Sigmoid colon (tissue), 7 donors: ENCODE results near the gene SPINK8. TPM values are rescaled to one million over a fixed set of nuclear protein-coding genes. Genes with fewer than 3 reads are reported as not detected.
"Not testable (repeated sequence)": the region's sequence is repeated elsewhere in the genome, so short reads cannot be mapped to it uniquely, and the experiment has no call there.

ENCODE experiments used
- DNase-seq: peaks from one replicate; pipeline ENCODE4 v3.0.0-alpha.2; 2019
- H3K27ac ChIP-seq, 4 donors: fragments of 200-600 bp; sonication (generic); one replicate each; pipeline ENCODE4 v1.5.1; 2016 to 2019; ENCODE audit warnings: mild to moderate bottlenecking in 1 of 4
- H3K27me3 ChIP-seq, 3 donors: fragments of 200-600 bp; sonication (generic); one replicate each; pipeline ENCODE4 v1.5.1; 2019; ENCODE audit warnings: mild to moderate bottlenecking in 1 of 3
- H3K36me3 ChIP-seq, 4 donors: fragments of 200-600 bp; sonication (generic); one replicate each; pipeline ENCODE4 v1.5.1; 2016 to 2019
- H3K4me1 ChIP-seq, 4 donors: fragments of 200-600 bp; sonication (generic); one replicate each; pipeline ENCODE4 v1.5.1; 2017 to 2019
- H3K4me3 ChIP-seq, 4 donors: fragments of 200-600 bp; sonication (generic); one replicate each; pipeline ENCODE4 v1.5.1; 2017 to 2019; ENCODE audit warnings: mild to moderate bottlenecking in 2 of 4, moderate library complexity in 1 of 4
- H3K9me3 ChIP-seq, 4 donors: fragments of 200-600 bp in 3 of 4; sonication (generic) in 3 of 4; one replicate each; pipeline versions ENCODE4 v1.5.1 to v1.6.1; 2013 to 2019
- CTCF ChIP-seq, 4 experiments: fragments of 450-650 bp in 3 of 4; fragments of 200-600 bp in 1 of 4; IDR thresholded peaks; one replicate each; pipeline ENCODE4 v1.5.1; 2016 to 2019; ENCODE audit warnings: antibody characterized with exemption in 4 of 4, mild to moderate bottlenecking in 3 of 4, moderate library complexity in 2 of 4
- EP300 ChIP-seq, 4 donors: sonication (generic); formaldehyde crosslinking; IDR thresholded peaks; one replicate each; pipeline ENCODE4 v1.6.1; 2017; ENCODE audit warnings: antibody characterized with exemption in 4 of 4
- POLR2A ChIP-seq, 2 donors: fragments of 450-650 bp; IDR thresholded peaks; one replicate each; pipeline ENCODE4 v1.6.1; 2016; ENCODE audit warnings: antibody characterized with exemption in 2 of 2, mild to moderate bottlenecking in 2 of 2, moderate library complexity in 2 of 2
- POLR2AphosphoS5 ChIP-seq, 4 donors: sonication (generic); formaldehyde crosslinking; IDR thresholded peaks; one replicate each; pipeline ENCODE4 v1.6.1; 2017; ENCODE audit warnings: antibody characterized with exemption in 4 of 4
- WGBS, 2 donors: extraction: QIAGEN DNeasy Blood & Tissue Kit; methylation state at CpG; one replicate each; pipeline ENCODE4 v1.1.7; 2013; 5-methylcytosine and 5-hydroxymethylcytosine counted together
- intact Hi-C: fragments of 100-400 bp; cut with DNase I; formaldehyde crosslinking; loops from one replicate; pipeline ENCODE4 v1.15.1; 2023
- polyA plus RNA-seq, 3 donors: library from polyadenylated mRNA; stranded (reverse); fragments of 200-250 nt; gene quantifications; one replicate each; pipeline ENCODE4 v1.2.3, GENCODE V29; 2013
- total RNA-seq, 4 donors: library from RNA; depleted of rRNA; stranded (reverse); fragments of >200 nt; gene quantifications; one replicate each; pipeline ENCODE4 v1.1.0, GENCODE V29; 2016
- donor health status: healthy with polysubstance abuse.
- donor health status: Bipolar disorder and iron deficiency.
- donor health status: healthy.

Gene SPINK8
- total and polyA plus RNA-seq, 7 donors: not detected

DNA sequence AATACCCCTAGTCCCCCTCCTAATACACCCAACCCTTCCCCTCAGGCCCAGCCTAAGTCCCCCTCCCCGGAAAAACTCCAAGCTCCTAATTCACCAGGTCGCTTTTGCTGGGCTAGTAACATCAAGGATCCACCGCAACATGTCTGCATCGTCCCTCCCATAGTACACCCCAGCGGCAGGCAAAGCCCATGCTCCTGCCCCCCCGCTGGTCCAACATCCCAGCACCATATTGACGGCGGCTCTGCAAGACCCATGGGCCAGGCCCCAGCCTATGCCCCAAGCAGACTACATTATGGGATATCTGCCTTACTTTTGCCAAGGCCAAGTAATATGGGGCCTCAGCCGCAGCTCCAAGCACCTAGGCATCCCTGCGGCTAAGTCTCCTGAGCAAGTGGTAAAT, 59.0 kb downstream of the SPINK8 start:
- H3K36me3 ChIP-seq: peaks cover 0 to 4% (median 0%) of the 10 kb centered on the region in 4 donors
- intact Hi-C loops: no loop called here
- no peak for TF ChIP-seq EP300 (IDR thresholded peaks at IDR 0.05)
- TF ChIP-seq POLR2A (IDR thresholded peaks at IDR 0.05): no peak
- no peak for TF ChIP-seq CTCF (IDR thresholded peaks at IDR 0.05)
- no peak for TF ChIP-seq POLR2AphosphoS5 (IDR thresholded peaks at IDR 0.05)
- WGBS, 2 donors: 89 to 95% methylated on average over 10 of the region's 10 CpGs
- H3K27me3 ChIP-seq: no peaks in the 10 kb centered on the region
- no peak overlapping the region for H3K4me3 ChIP-seq
- no peak overlapping the region for H3K27ac ChIP-seq
- H3K4me1 ChIP-seq: peaks cover 0 to 9% (median 0%) of the 10 kb centered on the region in 4 donors
- no peaks in the 10 kb centered on the region for H3K9me3 ChIP-seq
- DNase-seq: no peak

- H3K9me3 ChIP-seq: no peaks in the 10 kb centered on the region
- no peak overlapping the region for H3K4me3 ChIP-seq
- no peak overlapping the region for H3K27ac ChIP-seq
- TF ChIP-seq POLR2A (IDR thresholded peaks at IDR 0.05) (no peak), POLR2AphosphoS5 (IDR thresholded peaks at IDR 0.05) (peak in 1 of 4 donors; percentile 28), EP300 (IDR thresholded peaks at IDR 0.05) (no peak), CTCF (IDR thresholded peaks at IDR 0.05) (peak; percentile 31 to 77 (median 68))
- peaks cover 0 to 9% (median 0%) of the 10 kb centered on the region in 4 donors for H3K4me1 ChIP-seq
- intact Hi-C loops: loop anchor here (1.0 kb wide), 1 partner anchor 163 kb away; no protein-coding TSS in a partner anchor
- WGBS, 2 donors: 8 to 16% methylated on average over 9 of the region's 9 CpGs
- no peaks in the 10 kb centered on the region for H3K27me3 ChIP-seq
- DNase-seq: peak; percentile 66
- peaks cover 0 to 12% (median under 1%) of the 10 kb centered on the region in 4 donors for H3K36me3 ChIP-seq
Observed at GRCh38 chr3:48273594-48274211, 59.8 kb downstream of the SPINK8 start.

- intact Hi-C loops: no loop called here
- peaks cover 0 to 22% (median 3%) of the 10 kb centered on the region in 4 donors for H3K36me3 ChIP-seq
- TF ChIP-seq CTCF (IDR thresholded peaks at IDR 0.05) (no peak), POLR2A (IDR thresholded peaks at IDR 0.05) (no peak), EP300 (IDR thresholded peaks at IDR 0.05) (no peak), POLR2AphosphoS5 (IDR thresholded peaks at IDR 0.05) (no peak)
- H3K27ac ChIP-seq: no peak overlapping the region
- no peaks in the 10 kb centered on the region for H3K27me3 ChIP-seq
- H3K9me3 ChIP-seq: no peaks in the 10 kb centered on the region
- no peak for DNase-seq
- 96 to 97% methylated on average over 38 of the region's 38 CpGs for WGBS, 2 donors
- H3K4me3 ChIP-seq: no peak overlapping the region
- peaks cover 0 to 9% (median 0%) of the 10 kb centered on the region in 4 donors for H3K4me1 ChIP-seq
Observed at GRCh38 chr3:48271763-48272498, 61.5 kb downstream of the SPINK8 start.

- H3K4me1 ChIP-seq, intact Hi-C loops, H3K27me3 ChIP-seq, H3K27ac ChIP-seq, H3K9me3 ChIP-seq, DNase-seq, H3K4me3 ChIP-seq: not testable (repeated sequence)
- 92 to 97% methylated on average over 10 of the region's 10 CpGs for WGBS, 2 donors
- H3K36me3 ChIP-seq: peaks cover 0 to 25% (median 9%) of the 10 kb centered on the region in 4 donors
Observed at GRCh38 chr3:48271223-48271622, 62.2 kb downstream of the SPINK8 start.

GRCh38 chr3:48270306-48270705, 63.2 kb downstream of the SPINK8 start:
- intact Hi-C loops: no loop called here
- no peaks in the 10 kb centered on the region for H3K9me3 ChIP-seq
- TF ChIP-seq CTCF (IDR thresholded peaks at IDR 0.05) (no peak), EP300 (IDR thresholded peaks at IDR 0.05) (no peak), POLR2A (IDR thresholded peaks at IDR 0.05) (no peak), POLR2AphosphoS5 (IDR thresholded peaks at IDR 0.05) (no peak)
- H3K27me3 ChIP-seq: no peaks in the 10 kb centered on the region
- no peak for DNase-seq
- no peaks in the 10 kb centered on the region for H3K4me1 ChIP-seq
- H3K27ac ChIP-seq: no peak overlapping the region
- 83% methylated on average over 2 of the region's 2 CpGs for WGBS, 2 donors
- H3K4me3 ChIP-seq: no peak overlapping the region
- peaks cover 0 to 27% (median 9%) of the 10 kb centered on the region in 4 donors for H3K36me3 ChIP-seq
